Endodermal cell (in vitro differentiated cells): ENCODE results near the gene CCDC51. TPM values are rescaled to one million over a fixed set of nuclear protein-coding genes. Genes with fewer than 3 reads are reported as not detected.

ENCODE experiments used
- DNase-seq: peaks from one replicate; pipeline ENCODE4 v3.0.0-alpha.2; 2017
- H3K27ac ChIP-seq: 2 replicates; pipeline ENCODE4 v1.5.1; 2013; ENCODE audit warnings: mild to moderate bottlenecking, low read depth, low read length, moderate library complexity
- H3K27me3 ChIP-seq: 2 replicates; pipeline ENCODE4 v1.6.1; 2013; ENCODE audit warnings: mild to moderate bottlenecking, low read length, moderate library complexity; ENCODE audit not compliant: insufficient read depth, control insufficient read depth, poor library complexity, severe bottlenecking
- H3K36me3 ChIP-seq: 2 replicates; pipeline ENCODE4 v1.7.0; 2013; ENCODE audit warnings: mild to moderate bottlenecking, low read length, moderate library complexity; ENCODE audit not compliant: control insufficient read depth, insufficient read depth
- H3K4me1 ChIP-seq: one replicate; pipeline ENCODE4 v1.7.0; 2013; ENCODE audit warnings: low read length; ENCODE audit not compliant: control insufficient read depth, insufficient read depth
- H3K4me3 ChIP-seq: 2 replicates; pipeline ENCODE4 v1.5.1; 2013; ENCODE audit warnings: mild to moderate bottlenecking, low read length, moderate library complexity
- H3K9ac ChIP-seq: 2 replicates; pipeline ENCODE4 v1.6.1; 2013; ENCODE audit warnings: mild to moderate bottlenecking, low read length, moderate library complexity; ENCODE audit not compliant: poor library complexity, severe bottlenecking; ENCODE audit errors: extremely low read depth
- H3K9me3 ChIP-seq: 2 replicates; pipeline ENCODE4 v1.6.1; 2013; ENCODE audit warnings: mild to moderate bottlenecking, low read length, moderate library complexity; ENCODE audit not compliant: control insufficient read depth
- H3K27ac Mint-ChIP-seq: 2 replicates; pipeline ENCODE4 v1.8.0; 2020; ENCODE audit warnings: mixed read lengths
- H3K27me3 Mint-ChIP-seq: 2 replicates; pipeline ENCODE4 v1.8.0; 2021; ENCODE audit warnings: mild to moderate bottlenecking, mixed read lengths; ENCODE audit not compliant: insufficient read depth
- H3K36me3 Mint-ChIP-seq: 2 replicates; pipeline ENCODE4 v1.8.0; 2020; ENCODE audit warnings: low read depth, mixed read lengths
- H3K4me1 Mint-ChIP-seq: 2 replicates; pipeline ENCODE4 v1.8.0; 2020; ENCODE audit warnings: mixed read lengths
- H3K4me3 Mint-ChIP-seq: 2 replicates; pipeline ENCODE4 v1.8.0; 2020; ENCODE audit warnings: mild to moderate bottlenecking, moderate library complexity, mixed read lengths
- H3K9me3 Mint-ChIP-seq: 2 replicates; pipeline ENCODE4 v1.8.0; 2020; ENCODE audit warnings: mild to moderate bottlenecking, mixed read lengths
- CTCF ChIP-seq: fragments of 200-600 bp; sonication (generic); conservative IDR thresholded peaks from 2 replicates; pipeline ENCODE4 v1.5.0; 2021; ENCODE audit warnings: antibody characterized with exemption, mild to moderate bottlenecking
- WGBS, 2 experiments: methylation state at CpG; one replicate each; pipeline versions ENCODE4 v1.1.5 to v1.1.7; 2013; ENCODE audit warnings: missing lambda C conversion rate in 2 of 2, mixed read lengths in 1 of 2; ENCODE audit not compliant: insufficient coverage in 1 of 2, insufficient read length in 1 of 2; 5-methylcytosine and 5-hydroxymethylcytosine counted together
- total RNA-seq, 2 donors: library from RNA; stranded (reverse); fragmentation: NEBNext Ultra II Directional in 1 of 2; extraction: Animal tissue kit (Norgen Biotek cat#: 25700) in 1 of 2; gene quantifications; 2 replicates in 1 of 2; 3 replicates in 1 of 2; pipeline ENCODE4 v1.2.1, GENCODE V29; 2021

Gene CCDC51
- total RNA-seq, 2 donors from 2014 or later, result 14.5 to 14.6 TPM

- Histone ChIP-seq H3K4me3 (peak overlapping the region; percentile 84), H3K27me3 (no peaks in the 10 kb centered on the region), H3K9me3 (no peaks in the 10 kb centered on the region), H3K36me3 (peaks cover 30% of the 10 kb centered on the region), H3K4me1 (peaks cover 14% of the 10 kb centered on the region), H3K27ac (peak overlapping the region; percentile 99), H3K9ac (peak overlapping the region; percentile 85)
- 0% methylated on average over 22 to 86 of the region's 86 CpGs for WGBS, 2 experiments
- Mint-ChIP-seq H3K4me1 (peaks cover 43% of the 10 kb centered on the region), H3K9me3 (no peaks in the 10 kb centered on the region), H3K27ac (peak overlapping the region; percentile 94), H3K36me3 (peaks cover 33% of the 10 kb centered on the region), H3K4me3 (peak overlapping the region; percentile 90), H3K27me3 (no peaks in the 10 kb centered on the region)
- DNase-seq, result peak; percentile 90
- no peak for TF ChIP-seq CTCF
Measured at GRCh38 chr3:48429317-48429959, 10.5 kb downstream of the CCDC51 start.

GRCh38 chr3:48428572-48429316 is 11.2 kb downstream of the CCDC51 start:
- Histone ChIP-seq H3K4me3 (peak overlapping the region; percentile 84), H3K4me1 (peaks cover 14% of the 10 kb centered on the region), H3K27ac (peak overlapping the region; percentile 99), H3K27me3 (no peaks in the 10 kb centered on the region), H3K9ac (peak overlapping the region; percentile 85), H3K9me3 (no peaks in the 10 kb centered on the region), H3K36me3 (peaks cover 24% of the 10 kb centered on the region)
- Mint-ChIP-seq H3K9me3 (no peaks in the 10 kb centered on the region), H3K4me3 (peak overlapping the region; percentile 90), H3K27me3 (no peaks in the 10 kb centered on the region), H3K4me1 (peaks cover 43% of the 10 kb centered on the region), H3K27ac (peak overlapping the region; percentile 88), H3K36me3 (peaks cover 26% of the 10 kb centered on the region)
- 0 to 1% methylated on average over 26 to 60 of the region's 60 CpGs for WGBS, 2 experiments
- DNase-seq, result peak; percentile 80
- no peak for TF ChIP-seq CTCF

- Histone ChIP-seq H3K27me3 (no peaks in the 10 kb centered on the region), H3K36me3 (peaks cover 17% of the 10 kb centered on the region), H3K9ac (peak overlapping the region; percentile 85), H3K27ac (peak overlapping the region; percentile 99), H3K4me3 (peak overlapping the region; percentile 84), H3K9me3 (no peaks in the 10 kb centered on the region), H3K4me1 (peaks cover 14% of the 10 kb centered on the region)
- Mint-ChIP-seq H3K27ac (peak overlapping the region; percentile 88), H3K27me3 (no peaks in the 10 kb centered on the region), H3K4me1 (peaks cover 43% of the 10 kb centered on the region), H3K36me3 (peaks cover 22% of the 10 kb centered on the region), H3K9me3 (no peaks in the 10 kb centered on the region), H3K4me3 (peak overlapping the region; percentile 90)
- no peak for DNase-seq
- TF ChIP-seq CTCF, result no peak
- 22 to 34% methylated on average over 6 to 7 of the region's 7 CpGs for WGBS, 2 experiments
Measured at GRCh38 chr3:48428088-48428571, 11.8 kb downstream of the CCDC51 start.
